Small intestine (tissue), 7 donors: ENCODE measurements around the gene KCNRG. TPM values are rescaled to one million over a fixed set of nuclear protein-coding genes. Genes with fewer than 3 reads are reported as not detected.
A peak's percentile ranks its signal among the peaks of the same experiment; 100 is the strongest.

Source experiments
- DNase-seq, 2 donors: peaks; one replicate each; pipeline versions ENCODE4 v3.0.0 to v3.0.0-alpha.2; 2013
- FAIRE-seq: peaks from 2 replicates; lab custom pipeline; 2012; peaks lifted over from hg19 to GRCh38; lab: Jason Lieb, UNC
- H3K27ac ChIP-seq, 3 donors: one replicate each; pipeline ENCODE4 v1.5.1; 2013; ENCODE audit warnings: low read length in 2 of 3, mild to moderate bottlenecking in 2 of 3, control low read depth in 1 of 3, inconsistent platforms in 1 of 3, low read depth in 1 of 3, moderate library complexity in 1 of 3
- H3K27me3 ChIP-seq, 3 donors: one replicate each; pipeline ENCODE4 v1.6.1; 2013; ENCODE audit warnings: low read length in 3 of 3, inconsistent platforms in 1 of 3; ENCODE audit not compliant: control insufficient read depth in 3 of 3, insufficient read depth in 3 of 3
- H3K36me3 ChIP-seq, 3 donors: one replicate each; pipeline ENCODE4 v1.6.1; 2013; ENCODE audit warnings: low read length in 3 of 3, inconsistent platforms in 1 of 3, low read depth in 1 of 3, mild to moderate bottlenecking in 1 of 3, moderate library complexity in 1 of 3; ENCODE audit not compliant: control insufficient read depth in 3 of 3, insufficient read depth in 2 of 3
- H3K4me1 ChIP-seq, 3 donors: one replicate each; pipeline ENCODE4 v1.6.1; 2013; ENCODE audit warnings: low read length in 2 of 3, inconsistent platforms in 1 of 3, low read depth in 1 of 3, mild to moderate bottlenecking in 1 of 3, moderate library complexity in 1 of 3; ENCODE audit not compliant: control insufficient read depth in 3 of 3, insufficient read depth in 2 of 3
- H3K4me3 ChIP-seq, 3 donors: one replicate each; pipeline ENCODE4 v1.5.1; 2013; ENCODE audit warnings: low read length in 3 of 3, control low read depth in 1 of 3, inconsistent platforms in 1 of 3, low read depth in 1 of 3, mild to moderate bottlenecking in 1 of 3, moderate library complexity in 1 of 3
- H3K9me3 ChIP-seq, 2 donors: one replicate each; pipeline ENCODE4 v1.6.1; 2013; ENCODE audit warnings: low read depth in 1 of 2, low read length in 1 of 2; ENCODE audit not compliant: control insufficient read depth in 2 of 2, insufficient read depth in 1 of 2
- WGBS, 3 donors: extraction: QIAGEN DNeasy Blood & Tissue Kit; methylation state at CpG; one replicate each; pipeline ENCODE4 v1.1.7; 2013; 5-methylcytosine and 5-hydroxymethylcytosine counted together
- polyA plus RNA-seq, 4 donors: library from polyadenylated mRNA; stranded (reverse) in 3 of 4; unstranded in 1 of 4; fragments of 200-250 nt in 3 of 4; fragments of 120-200 nt in 1 of 4; gene quantifications; one replicate each; pipeline versions ENCODE4 v1.2.1 to v1.2.3, GENCODE V29; 2013
- donor health status: healthy with polysubstance abuse.
- donor health status: control.
- donor health status: control.
- donor health status: Bipolar disorder and iron deficiency.
- donor health status: healthy.

Gene KCNRG
- polyA plus RNA-seq, 4 donors: 0.36 to 0.74 TPM; not detected in 2

- Histone ChIP-seq H3K4me3 (no peak overlapping the region), H3K36me3 (peaks cover 0 to 15% (median 3%) of the 10 kb centered on the region in 3 donors), H3K4me1 (peaks cover 2 to 15% (median 7%) of the 10 kb centered on the region in 3 donors), H3K27ac (no peak overlapping the region), H3K27me3 (no peaks in the 10 kb centered on the region), H3K9me3 (no peaks in the 10 kb centered on the region)
- WGBS, 3 donors: 76 to 87% (median 85%) methylated on average over 22 of the region's 22 CpGs
- no peak for FAIRE-seq
- no peak for DNase-seq
Measured at GRCh38 chr13:49998714-49999624, 16.3 kb upstream of the KCNRG start.

- H3K27ac ChIP-seq: peak overlapping the region in 1 of 3 donors; percentile 5
- 62 to 86% (median 76%) methylated on average over 1 of the region's 1 CpG for WGBS, 3 donors
- no peak for FAIRE-seq
- no peak overlapping the region for H3K4me3 ChIP-seq
- H3K4me1 ChIP-seq: peaks cover 2 to 15% (median 7%) of the 10 kb centered on the region in 3 donors
- no peaks in the 10 kb centered on the region for H3K27me3 ChIP-seq
- DNase-seq: peak in 1 of 2 donors; percentile 19
- H3K9me3 ChIP-seq: no peaks in the 10 kb centered on the region
- H3K36me3 ChIP-seq: peaks cover 0 to 28% (median 3%) of the 10 kb centered on the region in 3 donors
Measured at GRCh38 chr13:50001287-50001686, 14.0 kb upstream of the KCNRG start.

GRCh38 chr13:50006426-50007135 is 8.7 kb upstream of the KCNRG start:
- H3K4me1 ChIP-seq: no peaks in the 10 kb centered on the region
- H3K4me3 ChIP-seq: no peak overlapping the region
- H3K27ac ChIP-seq: no peak overlapping the region
- H3K9me3 ChIP-seq: peaks cover 0 to 2% of the 10 kb centered on the region in 2 donors
- DNase-seq (peak in 1 of 2 donors; percentile 43), FAIRE-seq (no peak)
- peaks cover 1 to 39% (median 5%) of the 10 kb centered on the region in 3 donors for H3K36me3 ChIP-seq
- H3K27me3 ChIP-seq: no peaks in the 10 kb centered on the region
- 73 to 90% (median 83%) methylated on average over 7 of the region's 7 CpGs for WGBS, 3 donors

GRCh38 chr13:50011461-50011860 is 3.8 kb upstream of the KCNRG start:
- peaks cover 5 to 30% (median 8%) of the 10 kb centered on the region in 3 donors for H3K36me3 ChIP-seq

GRCh38 chr13:50012396-50013169 is 2.7 kb upstream of the KCNRG start:
- H3K4me1 ChIP-seq: no peaks in the 10 kb centered on the region
- 93 to 95% (median 93%) methylated on average over 6 of the region's 6 CpGs for WGBS, 3 donors
- no peak overlapping the region for H3K27ac ChIP-seq
- no peak overlapping the region for H3K4me3 ChIP-seq
- no peak for FAIRE-seq
- H3K27me3 ChIP-seq: no peaks in the 10 kb centered on the region
- H3K9me3 ChIP-seq: peaks cover 0 to 2% of the 10 kb centered on the region in 2 donors
- peaks cover 5 to 26% (median 8%) of the 10 kb centered on the region in 3 donors for H3K36me3 ChIP-seq
- DNase-seq: no peak

More at GRCh38 chr13:50011461-50011860, 3.8 kb upstream of the KCNRG start:
- Histone ChIP-seq H3K27ac (no peak overlapping the region), H3K27me3 (no peaks in the 10 kb centered on the region), H3K9me3 (peaks cover 0 to 2% of the 10 kb centered on the region in 2 donors), H3K4me1 (no peaks in the 10 kb centered on the region), H3K4me3 (no peak overlapping the region)
- FAIRE-seq (no peak), DNase-seq (no peak)
- 92 to 100% (median 97%) methylated on average over 1 of the region's 1 CpG for WGBS, 3 donors

GRCh38 chr13:50014386-50014785 is 858 bp upstream of the KCNRG start:
- Histone ChIP-seq H3K27ac (no peak overlapping the region), H3K4me1 (no peaks in the 10 kb centered on the region), H3K36me3 (peaks cover 6 to 20% (median 8%) of the 10 kb centered on the region in 3 donors), H3K4me3 (no peak overlapping the region), H3K27me3 (no peaks in the 10 kb centered on the region), H3K9me3 (no peaks in the 10 kb centered on the region)
- DNase-seq (no peak), FAIRE-seq (no peak)
- WGBS, 3 donors: 88 to 100% (median 94%) methylated on average over 1 of the region's 1 CpG

- peaks cover 8 to 19% (median 9%) of the 10 kb centered on the region in 3 donors for H3K36me3 ChIP-seq
- no peak for DNase-seq
- H3K4me3 ChIP-seq: no peak overlapping the region
- no peak for FAIRE-seq
- H3K9me3 ChIP-seq: no peaks in the 10 kb centered on the region
- 72 to 92% (median 88%) methylated on average over 4 of the region's 4 CpGs for WGBS, 3 donors
- H3K27me3 ChIP-seq: no peaks in the 10 kb centered on the region
- no peaks in the 10 kb centered on the region for H3K4me1 ChIP-seq
- H3K27ac ChIP-seq: no peak overlapping the region
Measured at GRCh38 chr13:50015750-50016149, 506 bp downstream of the KCNRG start.

GRCh38 chr13:50016444-50016843 is 1.2 kb downstream of the KCNRG start:
- 79 to 91% (median 83%) methylated on average over 2 of the region's 2 CpGs for WGBS, 3 donors
- FAIRE-seq: no peak
- DNase-seq: no peak
- H3K4me3 ChIP-seq: no peak overlapping the region
- H3K27ac ChIP-seq: no peak overlapping the region
- H3K27me3 ChIP-seq: no peaks in the 10 kb centered on the region
- no peaks in the 10 kb centered on the region for H3K4me1 ChIP-seq
- H3K9me3 ChIP-seq: no peaks in the 10 kb centered on the region
- H3K36me3 ChIP-seq: peaks cover 7 to 26% (median 9%) of the 10 kb centered on the region in 3 donors
